Epithelial cell of proximal tubule (primary cell): ENCODE data around the gene ZBED4. TPM values are rescaled to one million over a fixed set of nuclear protein-coding genes. Genes with fewer than 3 reads are reported as not detected.

Source experiments
- DNase-seq: peaks from one replicate; pipeline ENCODE4 v3.0.0-alpha.2; 2011; ENCODE audit warnings: low read depth
- H3K4me3 ChIP-seq: 2 replicates; pipeline ENCODE4 v1.5.1; 2011; ENCODE audit warnings: low read depth, mild to moderate bottlenecking, low read length
- CTCF ChIP-seq: conservative IDR thresholded peaks from 2 replicates; pipeline ENCODE4 v1.5.1; 2012; ENCODE audit warnings: low read depth, mild to moderate bottlenecking, low read length
- total RNA-seq: library from RNA; depleted of rRNA; stranded (reverse); fragments of >200 nt; gene quantifications from 2 replicates; pipeline ENCODE4 v1.2.3, GENCODE V29; 2015

ZBED4 gene
- total RNA-seq, 1 donor from 2014 or later: 14.5 TPM

GRCh38 chr22:49926916-49927315 is 73.3 kb downstream of the ZBED4 start:
- DNase-seq: no peak
- H3K4me3 ChIP-seq: no peak overlapping the region
- TF ChIP-seq CTCF: no peak

GRCh38 chr22:49927483-49928184 is 74.0 kb downstream of the ZBED4 start:
- no peak for TF ChIP-seq CTCF

GRCh38 chr22:49928185-49928495 is 74.5 kb downstream of the ZBED4 start:
- no peak overlapping the region for H3K4me3 ChIP-seq
- no peak for TF ChIP-seq CTCF
- DNase-seq: no peak

More at GRCh38 chr22:49927483-49928184, 74.0 kb downstream of the ZBED4 start:
- no peak for DNase-seq
- no peak overlapping the region for H3K4me3 ChIP-seq

- no peak overlapping the region for H3K4me3 ChIP-seq
- DNase-seq: no peak
- no peak for TF ChIP-seq CTCF
These were observed 75.0 kb downstream of the ZBED4 start for GRCh38 chr22:49928555-49929210.

- H3K4me3 ChIP-seq: no peak overlapping the region
- TF ChIP-seq CTCF: peak; percentile 54
- DNase-seq: no peak
These were observed 75.8 kb downstream of the ZBED4 start for GRCh38 chr22:49929211-49929979.

- no peak overlapping the region for H3K4me3 ChIP-seq
- TF ChIP-seq CTCF: no peak
- DNase-seq: no peak
These were observed 76.4 kb downstream of the ZBED4 start for GRCh38 chr22:49929994-49930575.
